H1 (cell line): ENCODE data around the gene UGT1A6. TPM values are rescaled to one million over a fixed set of nuclear protein-coding genes. Genes with fewer than 3 reads are reported as not detected.
A peak's percentile ranks its signal among the peaks of the same experiment; 100 is the strongest.

Source experiments
- BACH1 ChIP-seq: IDR thresholded peaks from 2 replicates; pipeline ENCODE4 v1.6.1; 2012; ENCODE audit warnings: low read length, improper control_type of control experiment
- CHD7 ChIP-seq: fragments of 300-600 bp; sonication (generic); IDR thresholded peaks from 2 replicates; pipeline ENCODE4 v1.7.1; 2012; ENCODE audit warnings: low read length, moderate library complexity, mild to moderate bottlenecking, inconsistent platforms; ENCODE audit not compliant: insufficient replicate concordance
- E2F6 ChIP-seq: IDR thresholded peaks from 2 replicates; pipeline ENCODE4 v1.6.1; 2012; ENCODE audit warnings: inconsistent platforms
- HDAC6 ChIP-seq: IDR thresholded peaks from one replicate; pipeline ENCODE4 v1.7.1; 2012; ENCODE audit warnings: low read depth, mild to moderate bottlenecking, inconsistent platforms, low read length, moderate library complexity
- KDM4A ChIP-seq: IDR thresholded peaks from one replicate; pipeline ENCODE4 v1.7.1; 2012; ENCODE audit warnings: low read depth, mild to moderate bottlenecking, moderate library complexity, low read length, inconsistent platforms; ENCODE audit not compliant: severe bottlenecking
- PHF8 ChIP-seq: fragments of 200-600 bp; sonication (generic); conservative IDR thresholded peaks from 2 replicates; pipeline ENCODE4 v1.7.1; 2012; ENCODE audit warnings: low read depth, mild to moderate bottlenecking, inconsistent platforms, low read length, moderate library complexity
- POU5F1 ChIP-seq: IDR thresholded peaks from 2 replicates; pipeline ENCODE4 v1.6.1; 2011; ENCODE audit warnings: low read depth, mild to moderate bottlenecking, low read length, moderate library complexity
- RXRA ChIP-seq: IDR thresholded peaks from 2 replicates; pipeline ENCODE4 v1.6.1; 2011; ENCODE audit warnings: low read depth, mild to moderate bottlenecking, low read length, moderate library complexity; ENCODE audit not compliant: insufficient read depth
- SIRT6 ChIP-seq: IDR thresholded peaks from one replicate; pipeline ENCODE4 v1.7.1; 2012; ENCODE audit warnings: low read length, inconsistent platforms
- SP2 ChIP-seq: IDR thresholded peaks from 2 replicates; pipeline ENCODE4 v1.6.1; 2012; ENCODE audit warnings: mild to moderate bottlenecking, low read length, inconsistent platforms
- YY1 ChIP-seq: IDR thresholded peaks from 2 replicates; pipeline ENCODE4 v1.6.1; 2011; ENCODE audit warnings: low read depth, mild to moderate bottlenecking, low read length
- polyA plus RNA-seq, 7 experiments: library from polyadenylated mRNA; depleted of rRNA in 3 of 7; stranded (reverse) in 5 of 7; unstranded in 2 of 7; fragments of >200 nt in 5 of 7; fragments of 200-250 nt in 2 of 7; gene quantifications; 1 replicate in 5 of 7; 2 replicates in 1 of 7; 4 replicates in 1 of 7; pipeline versions ENCODE4 v1.2.1 to v1.2.3, GENCODE V29; 2011 to 2013; ENCODE audit warnings: missing spikeins in 2 of 7, mixed read lengths in 2 of 7
- total RNA-seq: library from RNA; stranded (reverse); fragmentation: NEBNext Ultra II Directional; extraction: Animal tissue kit (Norgen Biotek cat#: 25700); gene quantifications from 2 replicates; pipeline ENCODE4 v1.2.1, GENCODE V29; 2021

UGT1A6 gene
- total and polyA plus RNA-seq, 2 of the 8 experiments (the other 6 are each of a cell fraction or from before 2014, with no cell fraction given), result not detected

- TF ChIP-seq CHD7, result no peak
- peak; percentile 39; the same call in 1 of the 2 replicates for TF ChIP-seq YY1
- TF ChIP-seq PHF8, result no peak
- TF ChIP-seq POU5F1, result no peak
- TF ChIP-seq E2F6, result no peak
- no peak for TF ChIP-seq HDAC6
- TF ChIP-seq SIRT6, result no peak
- no peak for TF ChIP-seq BACH1
- TF ChIP-seq KDM4A, result no peak
- TF ChIP-seq SP2, result no peak
- no peak for TF ChIP-seq RXRA
Measured at GRCh38 chr2:233711312-233712008, 18.8 kb downstream of the UGT1A6 start (continued).
